GM21390 (cell line): ENCODE data around the gene QPRT.
"Not testable (repeated sequence)": the region's sequence is repeated elsewhere in the genome, so short reads cannot be mapped to it uniquely, and the experiment has no call there.

Experiments
- ATAC-seq: cut with Tn5 transposase; IDR thresholded peaks from one replicate; pipeline ENCODE4 v1.9.1; 2021; ENCODE audit not compliant: unreplicated experiment

QPRT gene

GRCh38 chr16:29714396-29714795, 35.4 kb downstream of the QPRT start:
- no peak for ATAC-seq

GRCh38 chr16:29714972-29715371, 36.0 kb downstream of the QPRT start:
- no peak for ATAC-seq

- ATAC-seq = no peak
Measured at GRCh38 chr16:29717113-29717512, 38.1 kb downstream of the QPRT start.

GRCh38 chr16:29719063-29719462, 40.1 kb downstream of the QPRT start:
- no peak for ATAC-seq

GRCh38 chr16:29720703-29721102, 41.7 kb downstream of the QPRT start:
- no peak for ATAC-seq

GRCh38 chr16:29721167-29721879, 42.3 kb downstream of the QPRT start:
- ATAC-seq = not testable (repeated sequence)

- no peak for ATAC-seq
Measured at GRCh38 chr16:29726845-29727377, 47.9 kb downstream of the QPRT start.

GRCh38 chr16:29727452-29727851, 48.5 kb downstream of the QPRT start:
- no peak for ATAC-seq

- ATAC-seq = no peak
Measured at GRCh38 chr16:29729116-29729521, 50.1 kb downstream of the QPRT start.

- no peak for ATAC-seq
Measured at GRCh38 chr16:29730649-29731048, 51.7 kb downstream of the QPRT start.

- ATAC-seq = not testable (repeated sequence)
Measured at GRCh38 chr16:29731768-29732601, 53.0 kb downstream of the QPRT start.

GRCh38 chr16:29734786-29735185, 55.8 kb downstream of the QPRT start:
- no peak for ATAC-seq

- ATAC-seq = no peak
Measured at GRCh38 chr16:29736112-29736511, 57.1 kb downstream of the QPRT start.

GRCh38 chr16:29736764-29737163, 57.8 kb downstream of the QPRT start:
- ATAC-seq = no peak

GRCh38 chr16:29737713-29738112, 58.7 kb downstream of the QPRT start:
- no peak for ATAC-seq

- no peak for ATAC-seq
Measured at GRCh38 chr16:29738514-29738913, 59.5 kb downstream of the QPRT start.

- ATAC-seq = not testable (repeated sequence)
Measured at GRCh38 chr16:29739927-29740629, 61.1 kb downstream of the QPRT start.

GRCh38 chr16:29740630-29741015, 61.6 kb downstream of the QPRT start:
- not testable (repeated sequence) for ATAC-seq

GRCh38 chr16:29742683-29743275, 63.8 kb downstream of the QPRT start:
- ATAC-seq = no peak

- no peak for ATAC-seq
Measured at GRCh38 chr16:29743475-29743826, 64.5 kb downstream of the QPRT start.
